NCI-H774 (cell line): ENCODE measurements around the gene RBM34.
"Not testable (repeated sequence)": the region's sequence is repeated elsewhere in the genome, so short reads cannot be mapped to it uniquely, and the experiment has no call there.

Source experiments
- DNase-seq: peaks from one replicate; lab custom pipeline; 2025; lab: John Stamatoyannopoulos, UW

The RBM34 gene

GRCh38 chr1:235091319-235092044 is 69.6 kb downstream of the RBM34 start:
- not testable (repeated sequence) for DNase-seq

- no peak for DNase-seq
These were observed 70.5 kb downstream of the RBM34 start for GRCh38 chr1:235090406-235091069.

- no peak for DNase-seq
These were observed 72.1 kb downstream of the RBM34 start for GRCh38 chr1:235088907-235089306.

GRCh38 chr1:235088430-235088829 is 72.6 kb downstream of the RBM34 start:
- no peak for DNase-seq

GRCh38 chr1:235087906-235088305 is 73.1 kb downstream of the RBM34 start:
- no peak for DNase-seq

GRCh38 chr1:235085411-235086117 is 75.5 kb downstream of the RBM34 start:
- DNase-seq: not testable (repeated sequence)
